GM12878 (cell line): Measurements from ENCODE around the gene ZNF688.

ENCODE experiments used
- CREM ChIP-seq: IDR thresholded peaks from 2 replicates; pipeline ENCODE4 v1.6.1; 2014; ENCODE audit warnings: antibody characterized with exemption, low read depth
- CTCF ChIP-seq, 3 experiments: IDR thresholded peaks in 2 of 3; conservative IDR thresholded peaks in 1 of 3; 2 replicates each; pipeline ENCODE4 v1.5.1; 2011; ENCODE audit warnings: low read depth in 3 of 3, low read length in 3 of 3, mild to moderate bottlenecking in 3 of 3, control low read depth in 2 of 3, moderate library complexity in 2 of 3, inconsistent platforms in 1 of 3, mixed read lengths in 1 of 3; ENCODE audit not compliant: control insufficient read depth in 2 of 3, insufficient read depth in 1 of 3; ENCODE audit errors: extremely low read depth in 1 of 3
- E2F4 ChIP-seq: IDR thresholded peaks from 2 replicates; pipeline ENCODE4 v1.6.1; 2012; ENCODE audit warnings: low read depth, low read length, improper control_type of control experiment
- FOS ChIP-seq: IDR thresholded peaks from 3 replicates; pipeline ENCODE4 v1.6.1; 2011; ENCODE audit warnings: borderline replicate concordance; ENCODE audit not compliant: insufficient read length; ENCODE audit errors: extremely low read depth
- MXI1 ChIP-seq: fragments of 150-350 bp; IDR thresholded peaks from 2 replicates; pipeline ENCODE4 v1.6.1; 2011; ENCODE audit warnings: low read depth, mild to moderate bottlenecking, inconsistent platforms, low read length, improper control_type of control experiment
- NFYB ChIP-seq: IDR thresholded peaks from 2 replicates; pipeline ENCODE4 v1.6.1; 2011; ENCODE audit warnings: low read depth, mild to moderate bottlenecking, low read length, improper control_type of control experiment, moderate library complexity; ENCODE audit not compliant: insufficient read depth
- POLR2AphosphoS5 ChIP-seq: IDR thresholded peaks from 2 replicates; pipeline ENCODE4 v1.6.1; 2011; ENCODE audit warnings: mild to moderate bottlenecking, low read length, inconsistent platforms
- REST ChIP-seq: IDR thresholded peaks from 2 replicates; pipeline ENCODE4 v1.6.1; 2012; ENCODE audit warnings: mild to moderate bottlenecking, low read depth, low read length
- SIX5 ChIP-seq: IDR thresholded peaks from 2 replicates; pipeline ENCODE4 v1.6.1; 2011; ENCODE audit warnings: mild to moderate bottlenecking, low read depth, low read length, moderate library complexity; ENCODE audit not compliant: severe bottlenecking
- YY1 ChIP-seq: IDR thresholded peaks from 2 replicates; pipeline ENCODE4 v1.6.1; 2011; ENCODE audit warnings: low read depth, mild to moderate bottlenecking, low read length

GRCh38 chr16:30565984-30566383 lies 5.5 kb downstream of the ZNF688 start:
- TF ChIP-seq SIX5 (no peak), POLR2AphosphoS5 (no peak), CTCF (IDR thresholded peaks at IDR 0.05 in 2 of 3, conservative IDR thresholded peaks at IDR 0.05 in 1 of 3; ENCODE audit: control insufficient read depth in 2 of 3, extremely low read depth in 1 of 3, insufficient read depth in 1 of 3, low read depth in 3 of 3, low read length in 3 of 3) (no peak), NFYB (no peak), YY1 (no peak), FOS (no peak), REST (no peak), E2F4 (no peak), CREM (no peak), MXI1 (no peak)
